ENCODE data around the gene RGL4.

Gene RGL4

DNA sequence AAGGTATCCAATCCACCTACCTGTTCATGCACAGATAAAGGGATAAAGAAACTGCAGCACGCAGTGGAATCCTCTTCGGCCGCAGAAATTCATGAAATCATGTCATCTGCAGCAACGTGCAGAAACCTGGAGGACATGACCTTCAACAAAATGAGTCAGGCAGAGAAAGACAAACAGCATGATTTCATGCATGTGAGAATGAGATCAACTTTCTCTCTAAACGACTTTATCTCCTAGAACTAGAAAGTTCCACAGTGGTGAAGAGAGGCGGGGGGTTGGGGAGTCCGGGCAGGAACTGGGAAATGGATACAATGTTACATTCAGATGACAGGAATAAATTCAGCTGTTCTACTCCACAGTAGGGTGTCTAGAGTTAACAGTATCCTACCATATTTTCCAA, 9.9 kb downstream of the RGL4 start:
- TF ChIP-seq, protein P1, sequence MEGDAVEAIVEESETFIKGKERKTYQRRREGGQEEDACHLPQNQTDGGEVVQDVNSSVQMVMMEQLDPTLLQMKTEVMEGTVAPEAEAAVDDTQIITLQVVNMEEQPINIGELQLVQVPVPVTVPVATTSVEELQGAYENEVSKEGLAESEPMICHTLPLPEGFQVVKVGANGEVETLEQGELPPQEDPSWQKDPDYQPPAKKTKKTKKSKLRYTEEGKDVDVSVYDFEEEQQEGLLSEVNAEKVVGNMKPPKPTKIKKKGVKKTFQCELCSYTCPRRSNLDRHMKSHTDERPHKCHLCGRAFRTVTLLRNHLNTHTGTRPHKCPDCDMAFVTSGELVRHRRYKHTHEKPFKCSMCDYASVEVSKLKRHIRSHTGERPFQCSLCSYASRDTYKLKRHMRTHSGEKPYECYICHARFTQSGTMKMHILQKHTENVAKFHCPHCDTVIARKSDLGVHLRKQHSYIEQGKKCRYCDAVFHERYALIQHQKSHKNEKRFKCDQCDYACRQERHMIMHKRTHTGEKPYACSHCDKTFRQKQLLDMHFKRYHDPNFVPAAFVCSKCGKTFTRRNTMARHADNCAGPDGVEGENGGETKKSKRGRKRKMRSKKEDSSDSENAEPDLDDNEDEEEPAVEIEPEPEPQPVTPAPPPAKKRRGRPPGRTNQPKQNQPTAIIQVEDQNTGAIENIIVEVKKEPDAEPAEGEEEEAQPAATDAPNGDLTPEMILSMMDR (IDR thresholded peaks at IDR 0.05; ENCODE audit: low read length, missing control alignments), result no peak
- no peak overlapping the region for H3K4me3 ChIP-seq (replicated peaks; ENCODE audit: low read depth, low read length)
- peak; percentile 35 for DNase-seq (ENCODE audit: low read depth)

DNA sequence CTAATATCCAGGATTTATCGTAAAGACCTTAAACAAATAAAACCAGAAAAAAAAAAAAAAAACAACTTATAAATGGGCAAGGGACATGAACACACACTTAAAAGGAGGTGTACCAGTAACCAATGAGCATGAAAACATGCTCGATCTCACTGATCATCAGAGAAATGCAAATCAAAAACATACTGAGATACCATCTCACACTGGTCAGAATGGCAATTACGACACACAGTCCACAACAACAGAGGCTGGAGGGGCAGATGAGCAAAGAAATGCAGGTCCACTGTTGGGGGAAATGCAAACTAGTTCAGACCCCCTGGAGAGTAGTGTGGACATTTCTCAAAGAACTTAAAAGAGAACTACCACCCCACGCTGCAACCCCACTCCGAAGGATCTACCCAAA, 13.2 kb downstream of the RGL4 start:
- TF ChIP-seq, protein P1 (IDR thresholded peaks at IDR 0.05; ENCODE audit: low read length, missing control alignments), result no peak
- no peak overlapping the region for H3K4me3 ChIP-seq (replicated peaks; ENCODE audit: low read depth, low read length)
- DNase-seq (ENCODE audit: low read depth), result no peak

- no peak for DNase-seq (ENCODE audit: low read depth)
- no peak overlapping the region for H3K4me3 ChIP-seq (replicated peaks; ENCODE audit: low read depth, low read length)
- TF ChIP-seq, protein P1 (IDR thresholded peaks at IDR 0.05; ENCODE audit: low read length, missing control alignments), result no peak
Measured at GRCh38 chr22:23704829-23705228, 14.0 kb downstream of the RGL4 start.

DNA sequence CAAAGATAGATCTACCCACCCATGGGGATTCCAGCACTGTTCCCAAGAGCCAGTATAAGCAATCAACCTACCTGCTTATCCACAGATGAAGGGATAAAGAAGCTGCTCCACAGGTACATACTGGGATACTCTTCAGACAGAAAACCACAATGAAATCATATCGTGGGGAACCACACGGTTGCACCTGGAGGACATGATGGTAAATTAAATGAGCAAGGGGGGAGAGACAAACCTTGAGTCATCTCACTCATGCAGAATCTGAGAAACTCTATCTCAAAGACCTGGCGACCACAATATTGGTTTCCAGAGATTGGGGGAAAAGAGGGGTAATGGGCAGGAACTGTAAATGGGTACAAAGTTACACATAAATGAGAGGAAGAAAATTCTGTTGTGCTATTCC, 14.5 kb downstream of the RGL4 start:
- H3K4me3 ChIP-seq (replicated peaks; ENCODE audit: low read depth, low read length), result no peak overlapping the region
- TF ChIP-seq, protein P1 (IDR thresholded peaks at IDR 0.05; ENCODE audit: low read length, missing control alignments), result no peak
- DNase-seq (ENCODE audit: low read depth), result no peak

DNA sequence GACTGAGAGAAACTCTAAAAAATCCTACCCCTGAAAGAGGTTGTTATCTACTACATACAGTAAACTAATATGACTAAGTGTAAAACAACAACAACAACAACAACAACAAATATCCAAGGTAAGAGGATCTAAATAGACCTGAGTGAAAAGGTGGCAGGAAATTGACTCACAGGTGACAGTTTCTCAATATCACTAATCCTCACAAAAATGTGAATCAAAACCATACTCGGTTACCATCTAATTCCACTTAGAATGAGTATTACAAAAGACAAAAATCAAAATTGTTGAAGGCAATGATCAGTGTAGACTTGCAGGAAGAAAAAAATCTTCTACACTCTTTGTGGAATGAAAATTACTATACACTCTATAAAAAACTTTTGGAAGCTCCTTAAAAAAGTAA, 17.5 kb downstream of the RGL4 start:
- no peak overlapping the region for H3K4me3 ChIP-seq (replicated peaks; ENCODE audit: low read depth, low read length)
- DNase-seq (ENCODE audit: low read depth), result no peak
- TF ChIP-seq, protein P1 (IDR thresholded peaks at IDR 0.05; ENCODE audit: low read length, missing control alignments), result no peak

GRCh38 chr22:23709107-23709506, 18.3 kb downstream of the RGL4 start:
- DNase-seq (ENCODE audit: low read depth), result no peak
- TF ChIP-seq, protein P1 (IDR thresholded peaks at IDR 0.05; ENCODE audit: low read length, missing control alignments), result no peak
- H3K4me3 ChIP-seq (replicated peaks; ENCODE audit: low read depth, low read length), result no peak overlapping the region

GRCh38 chr22:23712256-23712655, 21.4 kb downstream of the RGL4 start:
- no peak overlapping the region for H3K4me3 ChIP-seq (replicated peaks; ENCODE audit: low read depth, low read length)
- TF ChIP-seq, protein P1 (IDR thresholded peaks at IDR 0.05; ENCODE audit: low read length, missing control alignments), result no peak
- no peak for DNase-seq (ENCODE audit: low read depth)

All from fibroblast of pulmonary artery (primary cell).